Liver (tissue), 9 donors: ENCODE measurements around the gene C5. TPM values are rescaled to one million over a fixed set of nuclear protein-coding genes. Genes with fewer than 3 reads are reported as not detected.

Source experiments
- DNase-seq: peaks from one replicate; pipeline ENCODE4 v3.0.0-alpha.2; 2017; ENCODE audit warnings: low spot score
- H3K27ac ChIP-seq, 2 donors: one replicate each; pipeline ENCODE4 v1.7.0; 2013; ENCODE audit warnings: inconsistent platforms in 2 of 2, low read length in 2 of 2, control low read depth in 1 of 2, low read depth in 1 of 2, mild to moderate bottlenecking in 1 of 2
- H3K27me3 ChIP-seq, 4 donors: one replicate each; pipeline versions ENCODE4 v1.6.1 to v1.7.0; 2013; ENCODE audit warnings: low read length in 3 of 4, inconsistent platforms in 1 of 4, mild to moderate bottlenecking in 1 of 4, moderate library complexity in 1 of 4; ENCODE audit not compliant: control insufficient read depth in 4 of 4, insufficient read depth in 4 of 4
- H3K36me3 ChIP-seq, 4 donors: one replicate each; pipeline versions ENCODE4 v1.6.1 to v1.7.0; 2013; ENCODE audit warnings: low read length in 3 of 4, mild to moderate bottlenecking in 3 of 4, low read depth in 1 of 4, moderate library complexity in 1 of 4; ENCODE audit not compliant: control insufficient read depth in 4 of 4, insufficient read depth in 3 of 4
- H3K4me1 ChIP-seq, 4 donors: one replicate each; pipeline versions ENCODE4 v1.6.1 to v1.7.0; 2013; ENCODE audit warnings: low read length in 3 of 4, mild to moderate bottlenecking in 3 of 4, moderate library complexity in 1 of 4; ENCODE audit not compliant: control insufficient read depth in 4 of 4, insufficient read depth in 4 of 4
- H3K4me3 ChIP-seq, 3 donors: one replicate each; pipeline versions ENCODE4 v1.6.1 to v1.7.0; 2013; ENCODE audit warnings: low read length in 3 of 3, control low read depth in 1 of 3, low read depth in 1 of 3, mild to moderate bottlenecking in 1 of 3
- H3K9ac ChIP-seq, 2 donors: one replicate each; pipeline ENCODE4 v1.7.0; 2013; ENCODE audit warnings: low read length in 2 of 2, mild to moderate bottlenecking in 2 of 2, moderate library complexity in 2 of 2, control low read depth in 1 of 2, low read depth in 1 of 2
- H3K9me3 ChIP-seq, 4 donors: one replicate each; pipeline versions ENCODE4 v1.6.1 to v1.7.0; 2013; ENCODE audit warnings: low read length in 3 of 4; ENCODE audit not compliant: control insufficient read depth in 4 of 4
- EGR1 ChIP-seq, 2 donors: IDR thresholded peaks; 2 replicates each; pipeline ENCODE4 v1.6.1; 2016 to 2018; ENCODE audit warnings: antibody characterized with exemption in 2 of 2, low read depth in 2 of 2
- FOXA1 ChIP-seq: IDR thresholded peaks from 2 replicates; pipeline ENCODE4 v1.6.1; 2016; ENCODE audit warnings: antibody characterized with exemption
- FOXA2 ChIP-seq: IDR thresholded peaks from 2 replicates; pipeline ENCODE4 v1.6.1; 2016; ENCODE audit warnings: antibody characterized with exemption
- GABPA ChIP-seq, 2 donors: IDR thresholded peaks in 1 of 2; conservative IDR thresholded peaks in 1 of 2; 2 replicates each; pipeline ENCODE4 v1.6.1; 2016; ENCODE audit warnings: antibody characterized with exemption in 2 of 2, mild to moderate bottlenecking in 1 of 2, moderate library complexity in 1 of 2
- HNF4A ChIP-seq, 2 donors: conservative IDR thresholded peaks; 2 replicates each; pipeline ENCODE4 v1.6.1; 2016; ENCODE audit warnings: antibody characterized with exemption in 2 of 2, mild to moderate bottlenecking in 2 of 2
- HNF4G ChIP-seq: IDR thresholded peaks from 2 replicates; pipeline ENCODE4 v1.6.1; 2016; ENCODE audit warnings: antibody characterized with exemption
- JUND ChIP-seq, 2 donors: IDR thresholded peaks; 2 replicates each; pipeline ENCODE4 v1.6.1; 2016; ENCODE audit warnings: antibody characterized with exemption in 2 of 2
- NR2F2 ChIP-seq: IDR thresholded peaks from 2 replicates; pipeline ENCODE4 v1.6.1; 2016; ENCODE audit warnings: antibody characterized with exemption
- RAD21 ChIP-seq, 2 donors: IDR thresholded peaks; 2 replicates each; pipeline ENCODE4 v1.6.1; 2016; ENCODE audit warnings: antibody characterized with exemption in 2 of 2, mild to moderate bottlenecking in 2 of 2
- RXRA ChIP-seq, 2 donors: IDR thresholded peaks; 2 replicates each; pipeline ENCODE4 v1.6.1; 2017 to 2018; ENCODE audit warnings: antibody characterized with exemption in 2 of 2, mild to moderate bottlenecking in 1 of 2
- SP1 ChIP-seq: IDR thresholded peaks from 2 replicates; pipeline ENCODE4 v1.6.1; 2018; ENCODE audit warnings: antibody characterized with exemption, mild to moderate bottlenecking
- TAF1 ChIP-seq: conservative IDR thresholded peaks from 2 replicates; pipeline ENCODE4 v1.6.1; 2016; ENCODE audit warnings: antibody characterized with exemption, mild to moderate bottlenecking
- YY1 ChIP-seq: IDR thresholded peaks from 2 replicates; pipeline ENCODE4 v1.6.1; 2016; ENCODE audit warnings: antibody characterized with exemption, mild to moderate bottlenecking
- WGBS: extraction: QIAGEN DNeasy Blood & Tissue Kit; methylation state at CpG from one replicate; pipeline ENCODE4 v1.1.7; 2013; 5-methylcytosine and 5-hydroxymethylcytosine counted together
- polyA plus RNA-seq, 2 donors: library from polyadenylated mRNA; stranded (reverse) in 1 of 2; unstranded in 1 of 2; fragments of 200-250 nt in 1 of 2; fragments of >200 nt in 1 of 2; fragmentation: Nextera tagmentation in 1 of 2; extraction: Ambion mirVana in 1 of 2; gene quantifications; one replicate each; pipeline versions ENCODE4 v1.2.1 to v1.2.3, GENCODE V29; 2013 to 2015
- total RNA-seq, 2 donors: library from RNA; depleted of rRNA; stranded (reverse); fragments of >200 nt; gene quantifications; one replicate each; pipeline ENCODE4 v1.2.3, GENCODE V29; 2014
- TF ChIP-seq, protein P1 (sequence below): IDR thresholded peaks from 2 replicates; pipeline ENCODE4 v1.6.1; 2016; ENCODE audit warnings: antibody characterized with exemption, mild to moderate bottlenecking
- TF ChIP-seq, protein P2 (sequence below): IDR thresholded peaks from 2 replicates; pipeline ENCODE4 v1.6.1; 2016; ENCODE audit warnings: antibody characterized with exemption
- TF ChIP-seq, protein P3 (sequence below): fragments of 150-350 bp; IDR thresholded peaks from 2 replicates; pipeline ENCODE4 v1.5.1; 2017; ENCODE audit warnings: improper control_type of control experiment, low read depth, low read length; ENCODE audit not compliant: missing input control
- TF ChIP-seq, protein P4 (sequence below): IDR thresholded peaks from 2 replicates; pipeline ENCODE4 v1.6.1; 2016; ENCODE audit warnings: antibody characterized with exemption
- TF ChIP-seq, protein P5 (sequence below): IDR thresholded peaks from 2 replicates; pipeline ENCODE4 v1.6.1; 2016; ENCODE audit warnings: antibody characterized with exemption
- donor health status: healthy.
- donor health status: healthy.
- donor health status: healthy.
- donor health status: healthy.
- donor health status: healthy.

The C5 gene
- total and polyA plus RNA-seq, 4 donors, result 127 to 485 (median 361) TPM

DNA sequence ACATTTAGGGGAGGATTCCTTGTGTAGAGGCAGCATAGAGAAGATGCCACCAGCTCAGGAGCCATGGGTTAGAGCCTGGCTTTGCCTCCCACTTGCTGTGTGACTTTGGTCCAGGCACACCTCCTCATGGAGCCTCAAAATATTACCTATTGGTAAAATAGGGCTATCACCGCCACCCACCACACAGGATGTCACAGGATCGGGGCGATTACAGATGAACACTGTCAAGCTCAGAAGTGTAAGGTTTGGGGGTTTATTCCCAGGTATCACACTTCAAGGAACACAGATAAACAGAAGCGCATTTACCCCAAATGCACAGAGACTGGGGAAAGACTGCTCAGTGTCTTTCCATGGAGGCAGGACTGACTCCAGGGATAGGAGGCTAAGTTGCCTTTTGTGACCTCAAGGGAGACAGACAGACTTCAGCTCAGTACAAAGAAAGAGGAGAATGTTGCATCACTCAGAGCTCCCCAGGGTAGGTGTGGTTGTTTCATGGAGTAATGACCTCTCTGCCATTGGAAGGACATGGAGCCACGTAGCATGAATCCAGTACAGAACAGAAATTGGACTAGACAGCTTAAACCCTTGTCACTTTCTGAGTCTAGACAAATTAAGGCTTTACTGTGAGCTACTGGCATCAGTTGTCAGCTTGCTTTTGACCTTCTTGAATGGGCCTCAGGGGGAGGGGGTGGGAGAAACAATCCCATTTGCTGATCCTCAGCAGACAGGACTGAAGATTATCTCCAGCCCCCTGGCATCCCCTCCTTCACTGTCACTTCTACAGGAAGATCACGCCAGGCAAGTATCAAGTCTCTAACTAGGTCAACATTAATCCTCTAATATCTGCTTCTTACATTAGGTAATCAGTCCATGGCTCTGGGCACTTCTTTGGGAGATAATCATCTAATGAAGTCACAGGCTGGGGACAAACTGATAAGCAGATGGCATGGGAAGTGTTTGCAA, 130.0 kb downstream of the C5 start:
- Histone ChIP-seq H3K9me3 (no peaks in the 10 kb centered on the region), H3K4me3 (no peak overlapping the region), H3K9ac (no peak overlapping the region), H3K27ac (peak overlapping the region; percentile 9 to 36), H3K36me3 (no peaks in the 10 kb centered on the region), H3K4me1 (peaks cover 0 to 10% (median 0%) of the 10 kb centered on the region in 4 donors), H3K27me3 (no peaks in the 10 kb centered on the region)
- DNase-seq, result no peak
- TF ChIP-seq RXRA (IDR thresholded peaks at IDR 0.05), result peak; percentile 95 to 97
- TF ChIP-seq, protein P1, sequence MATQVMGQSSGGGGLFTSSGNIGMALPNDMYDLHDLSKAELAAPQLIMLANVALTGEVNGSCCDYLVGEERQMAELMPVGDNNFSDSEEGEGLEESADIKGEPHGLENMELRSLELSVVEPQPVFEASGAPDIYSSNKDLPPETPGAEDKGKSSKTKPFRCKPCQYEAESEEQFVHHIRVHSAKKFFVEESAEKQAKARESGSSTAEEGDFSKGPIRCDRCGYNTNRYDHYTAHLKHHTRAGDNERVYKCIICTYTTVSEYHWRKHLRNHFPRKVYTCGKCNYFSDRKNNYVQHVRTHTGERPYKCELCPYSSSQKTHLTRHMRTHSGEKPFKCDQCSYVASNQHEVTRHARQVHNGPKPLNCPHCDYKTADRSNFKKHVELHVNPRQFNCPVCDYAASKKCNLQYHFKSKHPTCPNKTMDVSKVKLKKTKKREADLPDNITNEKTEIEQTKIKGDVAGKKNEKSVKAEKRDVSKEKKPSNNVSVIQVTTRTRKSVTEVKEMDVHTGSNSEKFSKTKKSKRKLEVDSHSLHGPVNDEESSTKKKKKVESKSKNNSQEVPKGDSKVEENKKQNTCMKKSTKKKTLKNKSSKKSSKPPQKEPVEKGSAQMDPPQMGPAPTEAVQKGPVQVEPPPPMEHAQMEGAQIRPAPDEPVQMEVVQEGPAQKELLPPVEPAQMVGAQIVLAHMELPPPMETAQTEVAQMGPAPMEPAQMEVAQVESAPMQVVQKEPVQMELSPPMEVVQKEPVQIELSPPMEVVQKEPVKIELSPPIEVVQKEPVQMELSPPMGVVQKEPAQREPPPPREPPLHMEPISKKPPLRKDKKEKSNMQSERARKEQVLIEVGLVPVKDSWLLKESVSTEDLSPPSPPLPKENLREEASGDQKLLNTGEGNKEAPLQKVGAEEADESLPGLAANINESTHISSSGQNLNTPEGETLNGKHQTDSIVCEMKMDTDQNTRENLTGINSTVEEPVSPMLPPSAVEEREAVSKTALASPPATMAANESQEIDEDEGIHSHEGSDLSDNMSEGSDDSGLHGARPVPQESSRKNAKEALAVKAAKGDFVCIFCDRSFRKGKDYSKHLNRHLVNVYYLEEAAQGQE, result peak; percentile 14
- TF ChIP-seq, protein P2, sequence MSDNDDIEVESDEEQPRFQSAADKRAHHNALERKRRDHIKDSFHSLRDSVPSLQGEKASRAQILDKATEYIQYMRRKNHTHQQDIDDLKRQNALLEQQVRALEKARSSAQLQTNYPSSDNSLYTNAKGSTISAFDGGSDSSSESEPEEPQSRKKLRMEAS, result no peak
- TF ChIP-seq SP1, result peak; percentile 67
- TF ChIP-seq GABPA (IDR thresholded peaks at IDR 0.05 in 1 of 2, conservative IDR thresholded peaks at IDR 0.05 in 1 of 2), result no peak
- TF ChIP-seq, protein P3, sequence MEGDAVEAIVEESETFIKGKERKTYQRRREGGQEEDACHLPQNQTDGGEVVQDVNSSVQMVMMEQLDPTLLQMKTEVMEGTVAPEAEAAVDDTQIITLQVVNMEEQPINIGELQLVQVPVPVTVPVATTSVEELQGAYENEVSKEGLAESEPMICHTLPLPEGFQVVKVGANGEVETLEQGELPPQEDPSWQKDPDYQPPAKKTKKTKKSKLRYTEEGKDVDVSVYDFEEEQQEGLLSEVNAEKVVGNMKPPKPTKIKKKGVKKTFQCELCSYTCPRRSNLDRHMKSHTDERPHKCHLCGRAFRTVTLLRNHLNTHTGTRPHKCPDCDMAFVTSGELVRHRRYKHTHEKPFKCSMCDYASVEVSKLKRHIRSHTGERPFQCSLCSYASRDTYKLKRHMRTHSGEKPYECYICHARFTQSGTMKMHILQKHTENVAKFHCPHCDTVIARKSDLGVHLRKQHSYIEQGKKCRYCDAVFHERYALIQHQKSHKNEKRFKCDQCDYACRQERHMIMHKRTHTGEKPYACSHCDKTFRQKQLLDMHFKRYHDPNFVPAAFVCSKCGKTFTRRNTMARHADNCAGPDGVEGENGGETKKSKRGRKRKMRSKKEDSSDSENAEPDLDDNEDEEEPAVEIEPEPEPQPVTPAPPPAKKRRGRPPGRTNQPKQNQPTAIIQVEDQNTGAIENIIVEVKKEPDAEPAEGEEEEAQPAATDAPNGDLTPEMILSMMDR, result no peak
- TF ChIP-seq JUND (IDR thresholded peaks at IDR 0.05), result no peak
- TF ChIP-seq HNF4A (conservative IDR thresholded peaks at IDR 0.05), result peak; percentile 45 to 54
- TF ChIP-seq, protein P4, sequence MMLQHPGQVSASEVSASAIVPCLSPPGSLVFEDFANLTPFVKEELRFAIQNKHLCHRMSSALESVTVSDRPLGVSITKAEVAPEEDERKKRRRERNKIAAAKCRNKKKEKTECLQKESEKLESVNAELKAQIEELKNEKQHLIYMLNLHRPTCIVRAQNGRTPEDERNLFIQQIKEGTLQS, result peak; percentile 90
- TF ChIP-seq EGR1 (IDR thresholded peaks at IDR 0.05; ENCODE audit: low read depth in 2 of 2), result no peak
- TF ChIP-seq YY1, result peak; percentile 77
- TF ChIP-seq HNF4G, result no peak
- TF ChIP-seq RAD21 (IDR thresholded peaks at IDR 0.05), result no peak
- TF ChIP-seq FOXA1, result peak; percentile 35
- TF ChIP-seq FOXA2, result no peak
- no peak for TF ChIP-seq NR2F2
- TF ChIP-seq TAF1, result no peak
- TF ChIP-seq, protein P5, sequence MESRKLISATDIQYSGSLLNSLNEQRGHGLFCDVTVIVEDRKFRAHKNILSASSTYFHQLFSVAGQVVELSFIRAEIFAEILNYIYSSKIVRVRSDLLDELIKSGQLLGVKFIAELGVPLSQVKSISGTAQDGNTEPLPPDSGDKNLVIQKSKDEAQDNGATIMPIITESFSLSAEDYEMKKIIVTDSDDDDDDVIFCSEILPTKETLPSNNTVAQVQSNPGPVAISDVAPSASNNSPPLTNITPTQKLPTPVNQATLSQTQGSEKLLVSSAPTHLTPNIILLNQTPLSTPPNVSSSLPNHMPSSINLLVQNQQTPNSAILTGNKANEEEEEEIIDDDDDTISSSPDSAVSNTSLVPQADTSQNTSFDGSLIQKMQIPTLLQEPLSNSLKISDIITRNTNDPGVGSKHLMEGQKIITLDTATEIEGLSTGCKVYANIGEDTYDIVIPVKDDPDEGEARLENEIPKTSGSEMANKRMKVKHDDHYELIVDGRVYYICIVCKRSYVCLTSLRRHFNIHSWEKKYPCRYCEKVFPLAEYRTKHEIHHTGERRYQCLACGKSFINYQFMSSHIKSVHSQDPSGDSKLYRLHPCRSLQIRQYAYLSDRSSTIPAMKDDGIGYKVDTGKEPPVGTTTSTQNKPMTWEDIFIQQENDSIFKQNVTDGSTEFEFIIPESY, result no peak
- WGBS, result 77% methylated on average over 6 of the region's 6 CpGs
